Measurements from ENCODE around the gene TMEM212.

DNA sequence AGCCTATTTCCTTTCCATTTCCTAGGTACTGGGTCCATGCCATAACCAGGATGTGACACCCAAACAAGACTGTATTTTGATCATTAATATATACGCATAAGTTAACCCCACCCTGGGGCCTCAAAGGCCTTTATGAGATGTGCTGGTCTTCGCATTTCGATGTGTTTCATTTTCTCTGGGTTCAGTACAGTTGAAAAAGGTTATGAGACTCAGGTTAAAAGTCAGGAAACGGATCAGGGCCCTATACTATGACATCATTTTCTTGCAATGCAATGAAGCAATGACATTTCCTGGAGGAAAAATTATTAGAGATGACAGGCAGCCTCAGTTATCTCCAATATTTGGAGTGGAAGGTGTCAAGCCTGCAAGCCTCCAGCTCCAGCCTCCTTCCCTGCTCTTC is 31.7 kb downstream of the TMEM212 start:
- TF ChIP-seq, protein P1, sequence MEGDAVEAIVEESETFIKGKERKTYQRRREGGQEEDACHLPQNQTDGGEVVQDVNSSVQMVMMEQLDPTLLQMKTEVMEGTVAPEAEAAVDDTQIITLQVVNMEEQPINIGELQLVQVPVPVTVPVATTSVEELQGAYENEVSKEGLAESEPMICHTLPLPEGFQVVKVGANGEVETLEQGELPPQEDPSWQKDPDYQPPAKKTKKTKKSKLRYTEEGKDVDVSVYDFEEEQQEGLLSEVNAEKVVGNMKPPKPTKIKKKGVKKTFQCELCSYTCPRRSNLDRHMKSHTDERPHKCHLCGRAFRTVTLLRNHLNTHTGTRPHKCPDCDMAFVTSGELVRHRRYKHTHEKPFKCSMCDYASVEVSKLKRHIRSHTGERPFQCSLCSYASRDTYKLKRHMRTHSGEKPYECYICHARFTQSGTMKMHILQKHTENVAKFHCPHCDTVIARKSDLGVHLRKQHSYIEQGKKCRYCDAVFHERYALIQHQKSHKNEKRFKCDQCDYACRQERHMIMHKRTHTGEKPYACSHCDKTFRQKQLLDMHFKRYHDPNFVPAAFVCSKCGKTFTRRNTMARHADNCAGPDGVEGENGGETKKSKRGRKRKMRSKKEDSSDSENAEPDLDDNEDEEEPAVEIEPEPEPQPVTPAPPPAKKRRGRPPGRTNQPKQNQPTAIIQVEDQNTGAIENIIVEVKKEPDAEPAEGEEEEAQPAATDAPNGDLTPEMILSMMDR (IDR thresholded peaks at IDR 0.05): no peak
- no peak for TF ChIP-seq POLR2A (IDR thresholded peaks at IDR 0.05)
